GM23338 (cell line): ENCODE data around the gene THBS2. TPM values are rescaled to one million over a fixed set of nuclear protein-coding genes. Genes with fewer than 3 reads are reported as not detected.

Experiments used
- ATAC-seq: fragments of 200-7000 bp; cut with Tn5 transposase; 3 replicates; pipeline ENCODE4 v1.9.1; 2020
- DNase-seq: peaks from one replicate; pipeline ENCODE4 v3.0.0-alpha.2; 2015; ENCODE audit warnings: low spot score
- H2AFZ ChIP-seq: fragments of 200-600 bp; sonication (generic); 2 replicates; pipeline ENCODE4 v1.8.0; 2016; ENCODE audit warnings: antibody characterized with exemption, mild to moderate bottlenecking, moderate library complexity
- H3F3A ChIP-seq: fragments of 200-600 bp; sonication (generic); replicated peaks from 2 replicates; pipeline ENCODE4 v1.8.0; 2017; ENCODE audit warnings: antibody characterized with exemption, mixed run types, low read depth
- H3K27ac ChIP-seq: fragments of 200-600 bp; sonication (generic); 2 replicates; pipeline ENCODE4 v1.6.1; 2016; ENCODE audit warnings: low read depth
- H3K27me3 ChIP-seq: fragments of 200-600 bp; sonication (generic); 2 replicates; pipeline ENCODE4 v1.8.0; 2016; ENCODE audit warnings: mild to moderate bottlenecking, mixed run types, moderate library complexity; ENCODE audit not compliant: insufficient read depth
- H3K36me3 ChIP-seq: fragments of 200-600 bp; sonication (generic); 2 replicates; pipeline ENCODE4 v1.8.0; 2016; ENCODE audit warnings: mild to moderate bottlenecking; ENCODE audit not compliant: insufficient read depth
- H3K4me1 ChIP-seq: fragments of 200-600 bp; sonication (generic); 2 replicates; pipeline ENCODE4 v1.8.0; 2016; ENCODE audit warnings: mild to moderate bottlenecking, moderate library complexity; ENCODE audit not compliant: insufficient read depth
- H3K4me2 ChIP-seq: fragments of 200-600 bp; sonication (generic); 2 replicates; pipeline ENCODE4 v1.7.1; 2017; ENCODE audit warnings: mixed run types
- H3K4me3 ChIP-seq: fragments of 200-600 bp; sonication (generic); 2 replicates; pipeline ENCODE4 v1.6.1; 2016; ENCODE audit warnings: mixed run types
- H3K79me2 ChIP-seq: fragments of 200-600 bp; sonication (generic); replicated peaks from 2 replicates; pipeline ENCODE4 v1.8.0; 2017; ENCODE audit warnings: mild to moderate bottlenecking; ENCODE audit not compliant: insufficient read depth
- H3K9me2 ChIP-seq: fragments of 200-600 bp; sonication (generic); 2 replicates; pipeline ENCODE4 v1.8.0; 2017; ENCODE audit not compliant: insufficient read depth
- H4K20me1 ChIP-seq: fragments of 200-600 bp; sonication (generic); replicated peaks from 2 replicates; pipeline ENCODE4 v1.8.0; 2017; ENCODE audit warnings: mild to moderate bottlenecking; ENCODE audit not compliant: insufficient read depth
- H3K27ac Mint-ChIP-seq: 2 replicates; pipeline ENCODE4 v1.8.0; 2020; ENCODE audit warnings: inconsistent platforms, mild to moderate bottlenecking, moderate library complexity, mixed read lengths
- H3K27me3 Mint-ChIP-seq: 3 replicates; pipeline ENCODE4 v1.8.0; 2022; ENCODE audit warnings: low read depth, mild to moderate bottlenecking, moderate library complexity, mixed read lengths, inconsistent platforms; ENCODE audit not compliant: insufficient read depth, poor library complexity
- H3K36me3 Mint-ChIP-seq: 3 replicates; pipeline ENCODE4 v1.8.0; 2021; ENCODE audit warnings: low read depth, mild to moderate bottlenecking, inconsistent platforms, moderate library complexity, mixed read lengths
- H3K4me1 Mint-ChIP-seq: 3 replicates; pipeline ENCODE4 v1.8.0; 2020; ENCODE audit warnings: mild to moderate bottlenecking, inconsistent platforms, mixed read lengths
- H3K4me3 Mint-ChIP-seq: 3 replicates; pipeline ENCODE4 v1.8.0; 2021; ENCODE audit warnings: moderate library complexity, mild to moderate bottlenecking, inconsistent platforms, mixed read lengths
- H3K9me3 Mint-ChIP-seq: 3 replicates; pipeline ENCODE4 v1.8.0; 2020; ENCODE audit warnings: moderate library complexity, mild to moderate bottlenecking, inconsistent platforms, mixed read lengths
- CREB1 ChIP-seq: fragments of 250-450 bp; sonication (Bioruptor Pico); IDR thresholded peaks from 2 replicates; pipeline ENCODE4 v1.5.0; 2020; ENCODE audit warnings: low read depth, mild to moderate bottlenecking, moderate library complexity
- JUNB ChIP-seq: IDR thresholded peaks from one replicate; pipeline ENCODE4 v1.6.1; 2016; ENCODE audit warnings: antibody characterized with exemption; ENCODE audit not compliant: unreplicated experiment
- NANOG ChIP-seq: IDR thresholded peaks from 2 replicates; pipeline ENCODE4 v1.6.1; 2016; ENCODE audit warnings: antibody characterized with exemption, borderline replicate concordance
- STAT1 ChIP-seq: IDR thresholded peaks from one replicate; pipeline ENCODE4 v1.6.1; 2016; ENCODE audit warnings: antibody characterized with exemption; ENCODE audit not compliant: unreplicated experiment
- ZNF114 ChIP-seq: fragments of 250-450 bp; sonication (Bioruptor Pico); IDR thresholded peaks from 2 replicates; pipeline ENCODE4 v1.5.0; 2020; ENCODE audit warnings: mild to moderate bottlenecking, moderate library complexity
- ZNF331 ChIP-seq: fragments of 250-450 bp; sonication (Bioruptor Pico); IDR thresholded peaks from 2 replicates; pipeline ENCODE4 v1.5.0; 2020; ENCODE audit warnings: low read depth, mild to moderate bottlenecking, moderate library complexity
- polyA plus RNA-seq: library from polyadenylated mRNA; unstranded; fragments of >200 nt; fragmentation: Nextera tagmentation; extraction: Ambion mirVana; gene quantifications from 2 replicates; pipeline ENCODE4 v1.2.1, GENCODE V29; 2016
- total RNA-seq: library from RNA; depleted of rRNA; stranded (reverse); fragments of >200 nt; shearing (Covaris generic); gene quantifications from 2 replicates; pipeline ENCODE4 v1.2.3, GENCODE V29; 2014
- TF ChIP-seq, protein P1 (sequence below): IDR thresholded peaks from one replicate; pipeline ENCODE4 v1.6.1; 2018; ENCODE audit warnings: antibody characterized with exemption; ENCODE audit not compliant: unreplicated experiment

THBS2 gene
- total and polyA plus RNA-seq, 2 experiments from 2014 or later: 7.9 to 44.7 TPM

DNA sequence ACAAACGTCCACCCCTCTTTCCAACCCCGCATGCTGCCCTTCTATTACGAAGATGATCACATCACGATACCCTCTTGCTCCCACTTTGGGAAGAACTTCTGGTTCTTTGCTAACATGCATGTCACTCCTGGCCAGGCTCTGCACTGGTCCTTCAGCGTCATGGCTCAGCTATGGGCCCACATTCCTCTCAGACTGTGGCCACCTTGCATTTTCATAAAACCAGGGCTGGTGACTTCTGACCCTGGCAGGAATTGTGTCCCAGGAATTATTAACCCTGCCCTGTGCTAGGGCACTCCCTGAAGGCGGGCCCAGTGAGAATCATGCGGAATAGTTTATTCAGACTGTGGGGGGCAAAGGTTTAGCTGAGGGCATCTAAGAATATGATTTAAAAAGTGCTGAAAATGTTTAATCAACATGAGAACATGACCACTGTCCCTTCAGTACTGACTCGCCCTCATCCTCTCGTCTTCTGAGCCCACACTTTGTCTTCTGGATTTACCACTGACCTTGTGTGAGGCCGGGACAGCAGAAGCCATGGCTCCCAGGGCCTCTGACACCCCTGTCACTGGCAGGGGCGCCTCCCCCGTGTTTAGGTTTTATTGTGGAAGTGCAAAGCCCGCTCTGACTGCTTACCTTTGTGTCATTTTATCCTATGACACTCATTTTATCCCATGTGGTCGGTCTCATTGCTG is 38.1 kb upstream of the THBS2 start:
- Histone ChIP-seq H3K27me3 (no peaks in the 10 kb centered on the region), H3K36me3 (no peaks in the 10 kb centered on the region), H3K4me2 (no peak overlapping the region), H3F3A (no peaks in the 10 kb centered on the region), H3K4me1 (no peaks in the 10 kb centered on the region), H3K79me2 (no peaks in the 10 kb centered on the region), H4K20me1 (no peaks in the 10 kb centered on the region), H3K9me2 (0 out of 2 replicates have a peak, but pooled peaks cover 3% of the 10 kb centered on the region), H3K4me3 (no peak overlapping the region), H3K27ac (no peak overlapping the region), H2AFZ (peak overlapping the region; percentile 72; the same call in 1 of the 2 replicates)
- Mint-ChIP-seq H3K36me3 (no peaks in the 10 kb centered on the region), H3K9me3 (no peaks in the 10 kb centered on the region; the same call in 1 of the 3 replicates), H3K27me3 (no peaks in the 10 kb centered on the region), H3K27ac (no peak overlapping the region), H3K4me3 (no peak overlapping the region), H3K4me1 (peaks cover 6% of the 10 kb centered on the region; the same call in 2 of the 3 replicates)
- DNase-seq (no peak), ATAC-seq (no peak)
- no peak for TF ChIP-seq ZNF114 (CRISPR knock-in tag)
- no peak for TF ChIP-seq STAT1
- no peak for TF ChIP-seq JUNB
- TF ChIP-seq, protein P1, sequence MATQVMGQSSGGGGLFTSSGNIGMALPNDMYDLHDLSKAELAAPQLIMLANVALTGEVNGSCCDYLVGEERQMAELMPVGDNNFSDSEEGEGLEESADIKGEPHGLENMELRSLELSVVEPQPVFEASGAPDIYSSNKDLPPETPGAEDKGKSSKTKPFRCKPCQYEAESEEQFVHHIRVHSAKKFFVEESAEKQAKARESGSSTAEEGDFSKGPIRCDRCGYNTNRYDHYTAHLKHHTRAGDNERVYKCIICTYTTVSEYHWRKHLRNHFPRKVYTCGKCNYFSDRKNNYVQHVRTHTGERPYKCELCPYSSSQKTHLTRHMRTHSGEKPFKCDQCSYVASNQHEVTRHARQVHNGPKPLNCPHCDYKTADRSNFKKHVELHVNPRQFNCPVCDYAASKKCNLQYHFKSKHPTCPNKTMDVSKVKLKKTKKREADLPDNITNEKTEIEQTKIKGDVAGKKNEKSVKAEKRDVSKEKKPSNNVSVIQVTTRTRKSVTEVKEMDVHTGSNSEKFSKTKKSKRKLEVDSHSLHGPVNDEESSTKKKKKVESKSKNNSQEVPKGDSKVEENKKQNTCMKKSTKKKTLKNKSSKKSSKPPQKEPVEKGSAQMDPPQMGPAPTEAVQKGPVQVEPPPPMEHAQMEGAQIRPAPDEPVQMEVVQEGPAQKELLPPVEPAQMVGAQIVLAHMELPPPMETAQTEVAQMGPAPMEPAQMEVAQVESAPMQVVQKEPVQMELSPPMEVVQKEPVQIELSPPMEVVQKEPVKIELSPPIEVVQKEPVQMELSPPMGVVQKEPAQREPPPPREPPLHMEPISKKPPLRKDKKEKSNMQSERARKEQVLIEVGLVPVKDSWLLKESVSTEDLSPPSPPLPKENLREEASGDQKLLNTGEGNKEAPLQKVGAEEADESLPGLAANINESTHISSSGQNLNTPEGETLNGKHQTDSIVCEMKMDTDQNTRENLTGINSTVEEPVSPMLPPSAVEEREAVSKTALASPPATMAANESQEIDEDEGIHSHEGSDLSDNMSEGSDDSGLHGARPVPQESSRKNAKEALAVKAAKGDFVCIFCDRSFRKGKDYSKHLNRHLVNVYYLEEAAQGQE: no peak

DNA sequence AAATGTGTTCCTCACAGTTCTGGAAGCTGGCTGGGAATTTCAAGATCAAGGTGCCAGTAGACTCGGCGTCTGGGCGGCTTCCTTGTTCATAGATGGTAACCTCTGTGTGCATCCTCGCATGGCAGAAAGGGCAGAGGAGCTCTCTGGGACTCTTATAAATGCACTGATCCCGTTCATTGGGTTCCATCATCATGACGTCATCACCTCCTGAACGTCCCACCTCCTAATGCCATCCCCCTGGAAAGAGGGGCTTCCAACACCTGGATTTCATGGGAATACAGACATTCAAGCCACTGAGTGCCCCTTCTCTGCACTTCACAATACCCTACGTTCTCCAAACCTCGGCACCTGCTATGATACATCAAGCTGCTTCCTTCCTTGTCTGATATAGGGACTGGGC is 37.5 kb upstream of the THBS2 start:
- Histone ChIP-seq H3K4me3 (no peak overlapping the region), H3K36me3 (no peaks in the 10 kb centered on the region), H3K4me1 (no peaks in the 10 kb centered on the region), H3F3A (no peaks in the 10 kb centered on the region), H2AFZ (no peak overlapping the region), H3K9me2 (0 out of 2 replicates have a peak, but pooled peaks cover 3% of the 10 kb centered on the region), H4K20me1 (no peaks in the 10 kb centered on the region), H3K27ac (no peak overlapping the region), H3K4me2 (no peak overlapping the region), H3K79me2 (no peaks in the 10 kb centered on the region), H3K27me3 (no peaks in the 10 kb centered on the region)
- Mint-ChIP-seq H3K27me3 (no peaks in the 10 kb centered on the region), H3K4me3 (no peak overlapping the region), H3K9me3 (no peaks in the 10 kb centered on the region; the same call in 2 of the 3 replicates), H3K27ac (no peak overlapping the region), H3K4me1 (peaks cover 6% of the 10 kb centered on the region; the same call in 2 of the 3 replicates), H3K36me3 (no peaks in the 10 kb centered on the region)
- no peak for DNase-seq
- no peak for ATAC-seq
- TF ChIP-seq ZNF331 (CRISPR knock-in tag) (no peak), JUNB (no peak), STAT1 (no peak), NANOG (no peak), CREB1 (CRISPR knock-in tag) (no peak)
- TF ChIP-seq, protein P1: no peak
